Neuronal stem cell (in vitro differentiated cells): ENCODE results near the gene MC5R.

Source experiments
- DNase-seq: peaks from one replicate; pipeline ENCODE4 v3.0.0-alpha.2; 2013; ENCODE audit warnings: low spot score
- H2AFZ ChIP-seq: one replicate; pipeline ENCODE4 v1.6.1; 2013; ENCODE audit warnings: mild to moderate bottlenecking, low read length, inconsistent platforms
- H2AK5ac ChIP-seq: 2 replicates; pipeline ENCODE4 v1.6.1; 2013; ENCODE audit warnings: low read depth, mild to moderate bottlenecking, inconsistent platforms, low read length, moderate library complexity, mixed read lengths
- H2BK120ac ChIP-seq: 2 replicates; pipeline ENCODE4 v1.6.1; 2013; ENCODE audit warnings: low read depth, mild to moderate bottlenecking, inconsistent platforms, low read length, moderate library complexity, mixed read lengths
- H2BK12ac ChIP-seq: one replicate; pipeline ENCODE4 v1.6.1; 2013; ENCODE audit warnings: low read length, inconsistent platforms
- H2BK15ac ChIP-seq: 2 replicates; pipeline ENCODE4 v1.6.1; 2013; ENCODE audit warnings: mild to moderate bottlenecking, low read length, inconsistent platforms, mixed read lengths
- H2BK5ac ChIP-seq: one replicate; pipeline ENCODE4 v1.6.1; 2013; ENCODE audit warnings: inconsistent platforms, mild to moderate bottlenecking, low read length, moderate library complexity
- H3K14ac ChIP-seq: one replicate; pipeline ENCODE4 v1.6.1; 2013; ENCODE audit warnings: low read length, inconsistent platforms
- H3K18ac ChIP-seq: 2 replicates; pipeline ENCODE4 v1.6.1; 2013; ENCODE audit warnings: low read length, inconsistent platforms
- H3K23ac ChIP-seq: 2 replicates; pipeline ENCODE4 v1.6.1; 2013; ENCODE audit warnings: low read depth, mild to moderate bottlenecking, mixed read lengths, low read length, inconsistent platforms; ENCODE audit not compliant: poor library complexity
- H3K27ac ChIP-seq: replicated peaks from 3 replicates; pipeline ENCODE4 v1.5.1; 2013; ENCODE audit warnings: low read length, inconsistent platforms
- H3K27me3 ChIP-seq, 3 experiments: 2 replicates each; pipeline ENCODE4 v1.6.1; 2013; ENCODE audit warnings: low read length in 3 of 3, mild to moderate bottlenecking in 2 of 3, inconsistent platforms in 1 of 3, low read depth in 1 of 3, mixed read lengths in 1 of 3, moderate library complexity in 1 of 3; ENCODE audit not compliant: control insufficient read depth in 3 of 3, insufficient read depth in 3 of 3
- H3K36me3 ChIP-seq, 2 donors: replicated peaks in 1 of 2; 2 replicates each; pipeline ENCODE4 v1.6.1; 2013; ENCODE audit warnings: low read length in 2 of 2; ENCODE audit not compliant: control insufficient read depth in 2 of 2, insufficient read depth in 2 of 2
- H3K4ac ChIP-seq: 2 replicates; pipeline ENCODE4 v1.6.1; 2013; ENCODE audit warnings: inconsistent platforms, mild to moderate bottlenecking, low read length, moderate library complexity
- H3K4me1 ChIP-seq, 2 donors: 1 replicate in 1 of 2; 2 replicates in 1 of 2; pipeline ENCODE4 v1.6.1; 2013; ENCODE audit warnings: low read length in 2 of 2, low read depth in 1 of 2; ENCODE audit not compliant: control insufficient read depth in 2 of 2, insufficient read depth in 1 of 2
- H3K4me2 ChIP-seq: one replicate; pipeline ENCODE4 v1.6.1; 2013; ENCODE audit warnings: mild to moderate bottlenecking, low read length, inconsistent platforms; ENCODE audit not compliant: insufficient read depth, poor library complexity, severe bottlenecking
- H3K4me3 ChIP-seq, 2 donors: 2 replicates each; pipeline ENCODE4 v1.5.1; 2013; ENCODE audit warnings: low read length in 2 of 2, mild to moderate bottlenecking in 2 of 2, inconsistent platforms in 1 of 2, moderate library complexity in 1 of 2
- H3K79me1 ChIP-seq: one replicate; pipeline ENCODE4 v1.6.1; 2013; ENCODE audit warnings: low read depth, mild to moderate bottlenecking, inconsistent platforms, low read length, moderate library complexity
- H3K9ac ChIP-seq: one replicate; pipeline ENCODE4 v1.6.1; 2013; ENCODE audit warnings: mild to moderate bottlenecking, low read depth, low read length, inconsistent platforms; ENCODE audit not compliant: poor library complexity
- H3K9me3 ChIP-seq, 2 donors: replicated peaks in 1 of 2; 2 replicates each; pipeline versions ENCODE3 to v1.6.1; 2013; ENCODE audit warnings: low read length in 2 of 2, mild to moderate bottlenecking in 2 of 2, inconsistent platforms in 1 of 2, low read depth in 1 of 2, mixed read lengths in 1 of 2, moderate library complexity in 1 of 2; ENCODE audit not compliant: control insufficient read depth in 2 of 2, insufficient read depth in 1 of 2
- H4K8ac ChIP-seq: one replicate; pipeline ENCODE4 v1.6.1; 2013; ENCODE audit warnings: low read depth, mild to moderate bottlenecking, inconsistent platforms, low read length, moderate library complexity
- H4K91ac ChIP-seq: one replicate; pipeline ENCODE4 v1.6.1; 2013; ENCODE audit warnings: low read length, low read depth, mild to moderate bottlenecking, inconsistent platforms; ENCODE audit not compliant: poor library complexity
- WGBS, 2 donors: extraction: QIAGEN DNeasy Blood & Tissue Kit; methylation state at CpG; one replicate each; pipeline ENCODE4 v1.1.7; 2013; ENCODE audit warnings: missing lambda C conversion rate in 2 of 2, mixed read lengths in 1 of 2; ENCODE audit not compliant: insufficient read length in 2 of 2, insufficient replicate concordance in 1 of 2; ENCODE audit errors: extremely low coverage in 2 of 2; 5-methylcytosine and 5-hydroxymethylcytosine counted together

MC5R gene

GRCh38 chr18:13796515-13796914, 27.4 kb upstream of the MC5R start:
- H2AK5ac ChIP-seq, result no peak overlapping the region
- H4K91ac ChIP-seq, result no peak overlapping the region
- H3K27ac ChIP-seq, result no peak overlapping the region
- no peak overlapping the region for H3K4ac ChIP-seq
- H4K8ac ChIP-seq, result no peak overlapping the region
- no peak overlapping the region for H2BK12ac ChIP-seq
- H2BK15ac ChIP-seq, result no peak overlapping the region
- no peak overlapping the region for H3K4me3 ChIP-seq
- H3K23ac ChIP-seq, result peak overlapping the region; percentile 39
- no peak overlapping the region for H3K14ac ChIP-seq
- H2BK120ac ChIP-seq, result no peak overlapping the region
- no CpG with 5 or more reads among the region's 14 CpGs for WGBS, 2 donors
- no peak overlapping the region for H3K9ac ChIP-seq
- no peaks in the 10 kb centered on the region for H3K79me1 ChIP-seq
- H3K9me3 ChIP-seq, result no peaks in the 10 kb centered on the region
- no peaks in the 10 kb centered on the region for H3K36me3 ChIP-seq
- no peak overlapping the region for H3K4me2 ChIP-seq
- peak overlapping the region; percentile 36 for H3K18ac ChIP-seq
- peaks cover 0 to 28% (median 0%) of the 10 kb centered on the region in 3 experiments for H3K27me3 ChIP-seq
- peaks cover 0 to 6% of the 10 kb centered on the region in 2 donors for H3K4me1 ChIP-seq
- no peak overlapping the region for H2AFZ ChIP-seq
- H2BK5ac ChIP-seq, result no peak overlapping the region
- no peak for DNase-seq

DNA sequence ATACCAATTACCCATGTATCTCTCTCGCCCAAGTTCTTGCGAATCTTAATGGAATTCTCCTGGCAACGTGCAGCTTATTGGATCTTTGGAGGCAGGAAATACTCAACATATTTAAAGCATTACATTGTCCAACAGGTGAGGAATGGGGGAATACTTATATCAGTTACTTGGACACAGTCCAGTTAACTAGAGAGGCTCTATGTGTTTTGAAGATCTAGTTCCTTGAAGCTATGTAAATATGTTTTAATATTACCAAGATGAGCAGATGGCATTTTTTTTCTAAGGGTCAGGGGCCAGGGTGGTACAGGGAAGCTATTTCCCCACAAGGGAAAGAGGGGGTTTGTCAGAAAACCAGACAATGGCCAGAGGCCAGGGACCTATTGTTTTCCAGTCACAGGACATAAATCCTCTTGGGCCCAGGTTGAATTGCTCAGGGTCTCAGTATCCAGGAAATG, 26.8 kb upstream of the MC5R start:
- no peak for DNase-seq
- H2BK120ac ChIP-seq, result no peak overlapping the region
- H2AFZ ChIP-seq, result no peak overlapping the region
- H3K23ac ChIP-seq, result no peak overlapping the region
- H3K18ac ChIP-seq, result no peak overlapping the region
- no peak overlapping the region for H3K4me2 ChIP-seq
- H2BK15ac ChIP-seq, result no peak overlapping the region
- no CpG with 5 or more reads among the region's 3 CpGs for WGBS, 2 donors
- H3K36me3 ChIP-seq, result no peaks in the 10 kb centered on the region
- peaks cover 0 to 6% of the 10 kb centered on the region in 2 donors for H3K4me1 ChIP-seq
- no peak overlapping the region for H3K4ac ChIP-seq
- H4K91ac ChIP-seq, result no peak overlapping the region
- H3K79me1 ChIP-seq, result no peaks in the 10 kb centered on the region
- no peak overlapping the region for H2BK12ac ChIP-seq
- H3K14ac ChIP-seq, result no peak overlapping the region
- no peak overlapping the region for H2BK5ac ChIP-seq
- no peak overlapping the region for H3K4me3 ChIP-seq
- no peaks in the 10 kb centered on the region for H3K9me3 ChIP-seq
- no peak overlapping the region for H4K8ac ChIP-seq
- H3K27me3 ChIP-seq, result peaks cover 0 to 32% (median 0%) of the 10 kb centered on the region in 3 experiments
- no peak overlapping the region for H3K9ac ChIP-seq
- no peak overlapping the region for H2AK5ac ChIP-seq
- no peak overlapping the region for H3K27ac ChIP-seq

GRCh38 chr18:13799396-13799795, 24.6 kb upstream of the MC5R start:
- H2AK5ac ChIP-seq, result no peak overlapping the region

GRCh38 chr18:13800505-13801259, 23.3 kb upstream of the MC5R start:
- H3K9ac ChIP-seq, result no peak overlapping the region
- peaks cover 0 to 41% (median 0%) of the 10 kb centered on the region in 3 experiments for H3K27me3 ChIP-seq
- no peak overlapping the region for H3K27ac ChIP-seq
- H3K4me3 ChIP-seq, result peak overlapping the region; percentile 3 to 72
- H3K23ac ChIP-seq, result no peak overlapping the region
- no peak overlapping the region for H2BK15ac ChIP-seq
- no peak overlapping the region for H4K8ac ChIP-seq
- H3K14ac ChIP-seq, result no peak overlapping the region
- DNase-seq, result peak; percentile 32
- no peaks in the 10 kb centered on the region for H3K9me3 ChIP-seq
- no peak overlapping the region for H2AK5ac ChIP-seq
- H3K18ac ChIP-seq, result peak overlapping the region; percentile 40
- peaks cover 4 to 6% of the 10 kb centered on the region in 2 donors for H3K4me1 ChIP-seq
- no peak overlapping the region for H2BK12ac ChIP-seq
- WGBS, 2 donors, result no CpG with 5 or more reads among the region's 30 CpGs
- no peaks in the 10 kb centered on the region for H3K79me1 ChIP-seq
- H3K36me3 ChIP-seq, result no peaks in the 10 kb centered on the region
- H4K91ac ChIP-seq, result no peak overlapping the region
- H2BK120ac ChIP-seq, result no peak overlapping the region
- H3K4me2 ChIP-seq, result peak overlapping the region; percentile 70
- H3K4ac ChIP-seq, result no peak overlapping the region
- no peak overlapping the region for H2BK5ac ChIP-seq
- H2AFZ ChIP-seq, result peak overlapping the region; percentile 88

More at GRCh38 chr18:13799396-13799795, 24.6 kb upstream of the MC5R start:
- Histone ChIP-seq H3K9me3 (no peaks in the 10 kb centered on the region), H3K14ac (no peak overlapping the region), H3K27ac (no peak overlapping the region), H3K4me3 (peak overlapping the region in 1 of 2 donors; percentile 63), H3K4me1 (peaks cover 3 to 6% of the 10 kb centered on the region in 2 donors), H3K4ac (no peak overlapping the region), H3K79me1 (no peaks in the 10 kb centered on the region), H3K9ac (no peak overlapping the region), H4K91ac (no peak overlapping the region), H3K36me3 (no peaks in the 10 kb centered on the region), H3K4me2 (no peak overlapping the region), H3K23ac (no peak overlapping the region), H3K27me3 (peaks cover 0 to 41% (median 0%) of the 10 kb centered on the region in 3 experiments), H2BK120ac (no peak overlapping the region), H2AFZ (no peak overlapping the region), H2BK12ac (no peak overlapping the region), H2BK5ac (no peak overlapping the region), H3K18ac (no peak overlapping the region), H4K8ac (no peak overlapping the region), H2BK15ac (peak overlapping the region; percentile 28)
- no peak for DNase-seq
- WGBS, 2 donors, result no CpG with 5 or more reads among the region's 11 CpGs
